Activated T-helper 1 cell treated with Interleukin-2 at 50 U/mL for 16 hours (primary cell): ENCODE measurements around the gene ERCC6.

Experiments used
- DNase-seq: peaks from one replicate; pipeline ENCODE4 v3.0.0-alpha.2; 2020; ENCODE audit warnings: low read depth

Gene ERCC6

DNA sequence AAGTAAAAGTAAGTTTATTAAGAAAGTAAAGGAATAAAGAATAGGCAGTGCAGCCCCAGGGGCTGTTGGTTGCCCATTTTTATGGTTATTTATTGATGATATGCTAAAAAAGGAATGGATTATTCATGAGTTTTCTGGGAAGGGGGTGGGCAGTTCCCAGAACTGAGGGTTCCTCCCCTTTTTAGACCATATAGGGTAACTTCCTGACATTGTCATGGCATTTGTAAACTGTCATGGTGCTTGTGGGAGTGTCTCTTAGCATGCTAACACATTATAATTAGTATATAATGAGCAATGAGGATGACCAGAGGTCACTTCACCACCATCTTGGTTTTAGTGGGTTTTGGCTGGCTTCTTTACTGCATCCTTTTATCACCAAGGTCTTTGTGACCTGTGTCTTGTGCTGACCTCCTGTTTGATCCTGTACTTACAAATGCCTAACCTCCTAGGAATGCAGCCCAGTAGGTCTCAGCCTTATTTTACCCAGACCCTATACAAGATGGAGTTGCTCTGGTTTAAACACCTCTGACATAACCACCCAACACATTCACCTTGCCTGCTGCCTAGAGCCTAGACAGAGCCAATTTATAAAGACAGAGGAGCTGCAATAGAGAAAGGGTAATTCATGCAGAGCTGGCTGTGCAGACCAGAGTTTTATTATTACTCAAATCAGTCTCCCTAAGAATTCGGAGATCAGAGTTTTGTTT lies 10.9 kb upstream of the ERCC6 start:
- DNase-seq, result no peak

DNA sequence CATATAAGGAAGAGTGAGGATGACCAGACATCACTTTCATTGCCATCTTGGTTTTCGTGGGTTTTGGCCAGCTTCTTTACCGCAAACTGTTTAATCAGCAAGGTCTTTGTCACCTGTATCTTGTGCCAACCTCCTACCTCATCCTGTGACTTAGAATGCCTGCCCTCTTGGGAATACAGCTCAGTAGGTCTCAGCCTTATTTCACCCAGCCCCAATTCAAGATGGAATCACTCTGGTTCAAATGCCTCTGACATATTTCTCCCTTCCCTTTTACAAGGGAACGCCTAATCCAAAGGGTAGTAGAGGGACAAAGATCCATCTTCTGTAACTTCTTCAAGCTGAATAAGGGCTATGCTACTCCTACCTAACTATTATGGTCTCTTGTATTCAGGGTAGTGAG lies 4.7 kb upstream of the ERCC6 start:
- no peak for DNase-seq

GRCh38 chr10:49542353-49542752 lies 3.4 kb upstream of the ERCC6 start:
- no peak for DNase-seq

- no peak for DNase-seq
Measured at GRCh38 chr10:49541762-49542161, 2.8 kb upstream of the ERCC6 start.

GRCh38 chr10:49540056-49540797 lies 1.3 kb upstream of the ERCC6 start:
- no peak for DNase-seq

GRCh38 chr10:49539320-49539885 lies 482 bp upstream of the ERCC6 start:
- DNase-seq, result peak; percentile 4

- DNase-seq, result no peak
Measured at GRCh38 chr10:49534670-49535381, 4.1 kb downstream of the ERCC6 start.

GRCh38 chr10:49532461-49532860 lies 6.5 kb downstream of the ERCC6 start:
- DNase-seq, result no peak

DNA sequence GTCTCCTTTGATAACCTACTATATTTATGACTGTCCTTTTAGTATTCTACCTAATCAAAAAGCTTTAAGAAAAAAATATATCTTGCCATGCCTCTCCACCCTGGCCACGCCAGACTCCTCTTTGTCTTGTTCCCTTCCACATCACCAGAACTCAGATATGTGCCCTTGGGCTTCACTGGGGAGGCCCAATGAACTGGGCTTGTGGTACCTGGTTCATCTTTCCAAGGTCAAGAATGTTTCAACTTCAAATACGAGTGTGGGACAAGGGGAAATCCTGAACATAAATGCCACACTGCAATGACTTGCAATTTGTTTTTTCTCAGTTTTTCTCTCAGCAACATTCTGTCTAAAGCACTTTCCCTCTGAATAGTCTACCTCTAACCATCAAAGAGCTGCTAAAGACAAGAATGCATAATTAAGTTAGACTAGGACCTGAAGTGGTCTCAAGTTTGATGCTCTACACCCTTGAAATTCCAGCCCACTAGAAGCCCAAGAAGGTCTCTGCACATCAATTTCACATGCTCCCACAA lies 9.9 kb downstream of the ERCC6 start:
- DNase-seq, result no peak

DNA sequence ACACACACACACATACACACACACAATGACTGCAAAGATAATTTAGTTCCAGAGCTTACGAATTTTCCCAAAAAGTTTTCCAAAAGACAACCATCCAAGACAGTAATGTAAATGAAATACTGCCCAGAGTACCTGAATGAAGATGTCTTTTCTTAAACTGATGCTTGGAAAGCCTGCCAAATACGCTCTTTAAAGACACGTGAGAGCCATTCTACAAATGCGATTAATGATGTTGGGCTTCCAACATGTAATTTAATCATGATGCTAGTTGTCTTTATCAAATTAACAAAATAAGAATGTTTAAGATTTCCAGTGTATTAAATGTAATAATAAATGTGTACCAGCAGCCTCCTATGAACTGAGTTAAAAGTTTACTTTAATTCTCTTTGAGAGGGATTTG lies 11.1 kb downstream of the ERCC6 start:
- DNase-seq, result no peak

GRCh38 chr10:49527061-49527460 lies 11.9 kb downstream of the ERCC6 start:
- DNase-seq, result no peak

- DNase-seq, result no peak
Measured at GRCh38 chr10:49526619-49527018, 12.3 kb downstream of the ERCC6 start.

DNA sequence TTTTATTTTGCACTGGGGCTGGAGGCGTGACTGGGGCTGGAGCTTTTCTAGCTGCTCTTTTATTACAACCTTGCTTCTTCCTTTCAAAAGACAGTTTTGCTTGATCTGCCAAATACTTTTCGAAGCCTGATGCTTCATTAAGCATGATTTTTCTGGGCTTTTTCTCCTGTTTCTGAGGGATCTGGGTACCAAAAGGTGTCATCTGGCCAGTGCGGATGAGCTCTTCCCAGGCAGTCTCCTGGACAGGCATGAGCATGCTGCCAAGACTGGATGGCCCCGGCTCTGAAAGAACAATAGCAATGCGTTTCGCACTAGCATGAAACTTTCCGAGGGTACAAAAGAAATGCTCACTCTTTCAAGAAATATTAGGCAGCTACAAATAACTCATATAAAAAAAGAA lies 14.4 kb downstream of the ERCC6 start:
- no peak for DNase-seq

DNA sequence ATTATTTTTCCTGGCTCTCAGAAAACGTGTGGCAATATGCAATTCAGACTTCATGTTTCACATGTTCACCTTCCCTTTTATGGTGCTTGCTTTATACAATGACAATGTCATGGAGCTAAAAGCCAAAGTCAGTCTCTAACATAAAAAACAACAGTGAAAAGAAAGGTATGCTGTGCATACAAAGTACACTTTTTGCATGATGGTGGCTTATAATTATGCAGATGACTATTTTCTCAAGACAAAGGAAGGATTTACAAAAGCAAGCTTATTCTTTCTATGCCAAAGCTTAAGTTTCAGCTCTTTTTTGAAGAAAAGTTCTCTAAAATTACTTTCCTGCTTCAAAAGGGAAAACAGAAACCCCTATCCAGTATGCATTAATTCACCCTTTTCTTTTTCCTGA lies 15.6 kb downstream of the ERCC6 start:
- no peak for DNase-seq

- DNase-seq, result no peak
Measured at GRCh38 chr10:49521062-49521461, 17.9 kb downstream of the ERCC6 start.

DNA sequence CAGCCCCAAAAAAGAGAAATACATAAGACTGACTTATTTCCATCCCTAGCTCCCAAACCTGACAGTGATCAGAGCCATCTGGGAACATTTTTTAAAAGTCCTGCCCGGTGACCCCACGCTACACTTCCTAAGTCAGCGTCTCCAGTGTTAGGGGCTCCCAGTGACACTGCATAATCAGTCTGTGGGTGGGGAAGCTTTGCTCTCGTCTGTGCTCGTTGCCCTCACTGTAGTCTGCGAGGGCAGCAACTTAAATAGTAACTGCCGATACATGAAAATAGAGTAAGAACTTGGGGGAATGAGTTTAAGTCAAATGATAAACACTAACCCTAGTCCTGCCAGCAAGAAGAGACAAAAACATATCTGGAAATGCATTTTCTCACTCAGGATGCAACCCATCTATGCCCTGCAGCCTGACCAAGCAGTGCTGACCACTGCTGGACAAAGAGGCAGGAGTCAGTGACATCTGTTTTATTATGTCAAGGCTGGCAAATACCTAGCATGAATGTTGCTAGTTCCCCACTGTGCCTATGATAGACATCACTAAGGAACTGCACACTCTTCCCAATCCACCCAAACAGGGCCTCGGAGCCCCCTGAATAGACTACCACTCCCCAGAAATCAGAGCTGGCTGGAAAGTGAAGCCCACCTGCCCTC lies 18.7 kb downstream of the ERCC6 start:
- DNase-seq, result no peak

- no peak for DNase-seq
Measured at GRCh38 chr10:49519717-49520116, 19.2 kb downstream of the ERCC6 start.

DNA sequence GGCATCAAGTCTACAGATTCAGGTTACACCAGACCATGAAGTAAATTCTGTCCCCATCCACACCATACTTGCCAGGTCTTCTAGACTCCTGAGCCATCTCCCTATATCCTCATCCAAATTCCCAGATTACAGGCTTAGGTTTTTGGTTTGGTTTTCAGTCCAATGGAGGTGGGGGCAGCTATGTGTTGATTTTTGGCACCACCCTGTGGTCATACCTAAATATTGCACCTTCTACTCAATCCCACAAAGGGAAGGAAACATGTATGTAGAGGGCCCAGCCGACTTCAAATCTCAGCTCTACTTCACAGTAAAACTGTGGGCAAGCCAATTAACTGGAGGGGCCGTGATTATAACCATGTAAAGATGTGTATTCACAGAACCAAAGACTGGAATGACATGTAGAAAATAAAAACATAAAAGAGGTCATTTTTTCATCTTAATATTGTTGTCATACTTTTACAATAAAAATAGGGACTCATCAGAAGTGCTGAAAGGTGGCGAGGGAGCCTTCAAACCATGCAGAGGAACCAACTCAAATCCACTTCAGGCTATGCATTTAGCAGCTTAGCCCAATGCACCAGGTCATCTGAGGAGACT lies 19.8 kb downstream of the ERCC6 start:
- DNase-seq, result no peak

GRCh38 chr10:49518566-49518965 lies 20.4 kb downstream of the ERCC6 start:
- no peak for DNase-seq

GRCh38 chr10:49516216-49516970 lies 22.5 kb downstream of the ERCC6 start:
- DNase-seq, result no peak
